BJ (cell line): ENCODE data around the gene PGAP6. TPM values are rescaled to one million over a fixed set of nuclear protein-coding genes. Genes with fewer than 3 reads are reported as not detected.

ENCODE experiments used
- CTCF ChIA-PET: fragments of 350-600 bp; formaldehyde crosslinking; extraction: SDS; loops from one replicate; lab custom pipeline; 2021; ENCODE audit warnings: antibody characterized with exemption, inconsistent platforms; lab: Yijun Ruan, JAX
- POLR2A ChIA-PET: fragments of 300-600 bp; sonication (Branson Sonifier 250); formaldehyde crosslinking; extraction: SDS; loops from one replicate; lab custom pipeline; 2021; ENCODE audit warnings: antibody characterized with exemption; lab: Charles Lee
- DNase-seq: peaks from one replicate; pipeline ENCODE4 v3.0.0-alpha.2; 2011; ENCODE audit warnings: low read depth
- H3K27me3 ChIP-seq: 2 replicates; pipeline ENCODE4 v1.6.0; 2011; ENCODE audit warnings: low read length; ENCODE audit not compliant: control insufficient read depth, insufficient read depth
- H3K36me3 ChIP-seq: 2 replicates; pipeline ENCODE4 v1.5.1; 2011; ENCODE audit warnings: low read length; ENCODE audit not compliant: control insufficient read depth, insufficient read depth
- H3K4me3 ChIP-seq: 2 replicates; pipeline ENCODE4 v1.5.1; 2011; ENCODE audit warnings: low read depth, mild to moderate bottlenecking, control low read depth, low read length
- polyA plus RNA-seq: library from polyadenylated mRNA; depleted of rRNA; stranded (reverse); fragments of >200 nt; gene quantifications from 2 replicates; pipeline ENCODE4 v1.2.3, GENCODE V29; 2011
- TF ChIP-seq, protein P1 (sequence below): IDR thresholded peaks from 2 replicates; pipeline ENCODE4 v1.5.1; 2011; ENCODE audit warnings: low read depth, mild to moderate bottlenecking, control low read depth, inconsistent platforms, low read length, moderate library complexity; ENCODE audit not compliant: insufficient read depth

PGAP6 gene
- polyA plus RNA-seq, 1 experiment: 131 TPM

DNA sequence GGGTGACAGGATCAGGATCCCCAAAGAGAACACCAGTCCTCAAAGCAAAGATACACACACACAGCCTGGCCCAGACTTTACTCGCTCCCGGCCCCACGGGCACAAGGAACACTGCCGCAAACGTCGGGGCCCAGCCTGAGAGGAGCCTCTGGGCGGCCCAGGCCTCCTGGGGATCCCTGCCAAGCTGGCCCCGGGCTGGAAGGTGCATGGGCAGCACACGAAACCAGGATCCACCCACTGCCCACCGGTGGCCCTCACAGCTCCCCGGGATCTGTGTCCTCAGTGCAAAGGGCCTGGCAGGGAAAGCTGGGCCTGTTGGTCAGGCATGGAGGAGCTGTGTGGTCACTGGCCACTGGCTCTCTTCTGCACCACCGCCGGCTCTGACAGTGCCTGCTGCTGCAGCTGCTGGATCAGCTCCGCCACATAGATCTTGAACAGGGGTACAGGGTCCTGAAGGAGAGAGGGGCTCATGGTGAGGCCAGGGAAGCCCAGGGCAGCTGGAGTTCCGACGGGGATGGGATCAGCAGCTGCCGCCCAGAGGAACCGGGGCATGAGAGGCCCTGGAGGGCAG, 14.4 kb downstream of the PGAP6 start:
- ChIA-PET CTCF (no interaction called here), POLR2A (no interaction called here)
- no peaks in the 10 kb centered on the region for H3K27me3 ChIP-seq
- TF ChIP-seq, protein P1, sequence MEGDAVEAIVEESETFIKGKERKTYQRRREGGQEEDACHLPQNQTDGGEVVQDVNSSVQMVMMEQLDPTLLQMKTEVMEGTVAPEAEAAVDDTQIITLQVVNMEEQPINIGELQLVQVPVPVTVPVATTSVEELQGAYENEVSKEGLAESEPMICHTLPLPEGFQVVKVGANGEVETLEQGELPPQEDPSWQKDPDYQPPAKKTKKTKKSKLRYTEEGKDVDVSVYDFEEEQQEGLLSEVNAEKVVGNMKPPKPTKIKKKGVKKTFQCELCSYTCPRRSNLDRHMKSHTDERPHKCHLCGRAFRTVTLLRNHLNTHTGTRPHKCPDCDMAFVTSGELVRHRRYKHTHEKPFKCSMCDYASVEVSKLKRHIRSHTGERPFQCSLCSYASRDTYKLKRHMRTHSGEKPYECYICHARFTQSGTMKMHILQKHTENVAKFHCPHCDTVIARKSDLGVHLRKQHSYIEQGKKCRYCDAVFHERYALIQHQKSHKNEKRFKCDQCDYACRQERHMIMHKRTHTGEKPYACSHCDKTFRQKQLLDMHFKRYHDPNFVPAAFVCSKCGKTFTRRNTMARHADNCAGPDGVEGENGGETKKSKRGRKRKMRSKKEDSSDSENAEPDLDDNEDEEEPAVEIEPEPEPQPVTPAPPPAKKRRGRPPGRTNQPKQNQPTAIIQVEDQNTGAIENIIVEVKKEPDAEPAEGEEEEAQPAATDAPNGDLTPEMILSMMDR: no peak
- DNase-seq: no peak
- H3K4me3 ChIP-seq: no peak overlapping the region
- peaks cover 28% of the 10 kb centered on the region for H3K36me3 ChIP-seq

DNA sequence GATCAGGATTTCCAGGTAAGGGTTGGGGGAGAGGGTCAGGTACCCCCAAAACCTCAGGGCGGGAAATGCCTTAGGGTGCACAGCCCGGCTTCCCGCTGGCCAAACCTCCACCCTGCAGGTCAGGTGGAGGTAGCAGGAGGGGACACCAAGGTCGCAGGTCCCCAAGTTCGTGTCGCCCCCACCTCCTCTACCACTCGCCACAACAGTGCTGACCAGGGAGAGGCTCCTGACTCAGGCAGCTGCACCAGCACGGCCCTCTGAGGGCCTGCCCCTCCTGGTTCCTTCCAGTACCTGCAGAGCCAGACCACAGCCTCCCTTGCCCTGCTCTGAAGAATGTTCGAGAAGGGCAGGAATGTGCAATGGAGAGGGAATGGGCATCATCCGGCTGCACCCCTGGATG, 15.3 kb downstream of the PGAP6 start:
- Histone ChIP-seq H3K4me3 (no peak overlapping the region), H3K36me3 (peaks cover 23% of the 10 kb centered on the region), H3K27me3 (no peaks in the 10 kb centered on the region)
- ChIA-PET CTCF (no interaction called here), POLR2A (no interaction called here)
- no peak for DNase-seq
- TF ChIP-seq, protein P1: no peak

DNA sequence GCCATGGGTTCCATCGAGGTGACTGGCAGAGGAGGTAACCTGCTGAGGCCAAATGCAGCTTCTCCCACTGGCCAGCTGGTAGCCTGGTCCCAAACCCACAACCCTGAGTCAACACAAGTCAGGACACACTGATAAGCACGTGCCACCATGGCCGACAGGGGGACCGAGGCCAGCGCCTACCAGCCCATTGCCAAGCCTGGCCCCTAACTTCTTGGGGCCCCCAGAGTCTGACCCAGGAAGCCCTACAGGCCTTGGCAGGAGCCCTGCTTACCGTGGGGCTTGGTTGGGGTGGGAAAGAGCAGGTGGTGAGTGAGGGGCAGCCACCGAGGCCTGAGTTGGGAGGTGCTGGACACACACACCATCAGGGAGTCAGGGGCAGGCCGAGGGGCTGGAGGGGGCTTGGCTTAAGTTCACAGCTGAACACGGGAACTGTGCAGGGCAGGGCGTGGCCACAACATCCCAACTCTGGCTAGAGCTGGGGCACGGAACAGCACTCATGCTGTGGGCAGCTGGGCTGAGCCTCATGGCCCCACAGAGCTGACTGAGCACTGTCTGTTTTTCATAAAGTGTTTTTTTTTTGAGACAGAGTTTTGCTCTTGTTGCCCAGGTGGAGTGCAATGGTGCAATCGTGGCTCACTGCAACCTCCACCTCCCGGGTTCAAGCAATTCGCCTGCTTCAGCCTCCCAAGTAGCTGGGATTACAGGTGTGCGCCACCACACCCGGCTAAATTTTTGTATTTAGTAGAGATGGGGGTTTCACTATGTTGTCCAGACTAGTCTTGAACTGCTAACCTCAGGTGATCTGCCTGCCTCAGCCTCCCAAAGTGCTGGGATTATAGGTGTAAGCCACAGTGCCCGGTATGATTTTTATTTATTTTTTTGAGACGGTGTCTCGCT, 16.9 kb downstream of the PGAP6 start:
- ChIA-PET CTCF (interaction anchor here (0.8 to 1.3 kb wide), 4 partner anchors 8 to 268 kb away, joined by 3 to 4 read pairs (median 3); no protein-coding TSS in a partner anchor), POLR2A (no interaction called here)
- H3K36me3 ChIP-seq: peaks cover 21% of the 10 kb centered on the region
- TF ChIP-seq, protein P1: no peak
- DNase-seq: no peak
- no peak overlapping the region for H3K4me3 ChIP-seq
- no peaks in the 10 kb centered on the region for H3K27me3 ChIP-seq

DNA sequence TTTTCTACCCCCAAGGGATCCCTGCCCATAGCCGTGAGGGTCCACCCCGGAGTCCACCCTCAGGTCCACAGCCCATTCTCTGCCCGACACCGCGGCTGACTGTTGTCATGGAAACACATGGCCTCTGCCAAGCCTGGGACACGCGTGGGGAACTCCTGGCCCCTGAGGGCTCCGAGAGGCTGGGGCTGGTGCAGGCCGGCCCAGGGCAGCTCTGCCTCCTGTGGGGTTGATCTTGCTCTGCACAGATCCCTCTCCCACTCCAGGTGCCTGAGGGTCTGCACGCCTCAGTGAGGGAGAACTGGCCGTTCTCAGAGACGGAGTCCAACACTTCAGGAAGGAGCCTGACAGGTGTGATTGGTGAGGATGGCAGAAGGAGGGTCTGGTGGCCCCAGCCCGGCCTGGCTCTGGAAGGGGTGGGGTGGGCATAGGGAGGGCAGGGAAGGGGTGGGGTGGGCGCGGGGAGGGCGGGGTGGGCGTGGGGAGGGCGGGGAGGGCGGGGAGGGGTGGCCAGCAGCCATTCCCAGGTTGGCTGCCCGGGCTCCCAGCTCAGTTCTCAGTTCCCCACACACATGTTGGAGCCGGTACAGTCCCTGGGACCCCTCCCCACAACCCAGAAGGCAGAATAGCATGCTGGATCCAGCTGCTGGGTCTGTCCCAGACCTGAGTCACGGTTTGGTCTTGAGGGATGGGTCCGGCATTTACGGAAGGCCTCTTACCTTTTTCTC, 17.9 kb downstream of the PGAP6 start:
- DNase-seq: no peak
- peaks cover 20% of the 10 kb centered on the region for H3K36me3 ChIP-seq
- no peaks in the 10 kb centered on the region for H3K27me3 ChIP-seq
- no peak overlapping the region for H3K4me3 ChIP-seq
- TF ChIP-seq, protein P1: no peak
- ChIA-PET CTCF (interaction anchor here (0.9 to 2.7 kb wide), 6 partner anchors 12 to 267 kb away, joined by 3 to 67 read pairs (median 8); partner anchors contain the start of gene AXIN1), POLR2A (no interaction called here)
